ENCODE measurements around the gene TYW1B. TPM values are rescaled to one million over a fixed set of nuclear protein-coding genes. Genes with fewer than 3 reads are reported as not detected.
A peak's percentile ranks its signal among the peaks of the same experiment; 100 is the strongest.
"Not testable (repeated sequence)": the region's sequence is repeated elsewhere in the genome, so short reads cannot be mapped to it uniquely, and the experiment has no call there.

Gene TYW1B
- total RNA-seq, 1 donor from 2014 or later = 1.9 TPM

DNA sequence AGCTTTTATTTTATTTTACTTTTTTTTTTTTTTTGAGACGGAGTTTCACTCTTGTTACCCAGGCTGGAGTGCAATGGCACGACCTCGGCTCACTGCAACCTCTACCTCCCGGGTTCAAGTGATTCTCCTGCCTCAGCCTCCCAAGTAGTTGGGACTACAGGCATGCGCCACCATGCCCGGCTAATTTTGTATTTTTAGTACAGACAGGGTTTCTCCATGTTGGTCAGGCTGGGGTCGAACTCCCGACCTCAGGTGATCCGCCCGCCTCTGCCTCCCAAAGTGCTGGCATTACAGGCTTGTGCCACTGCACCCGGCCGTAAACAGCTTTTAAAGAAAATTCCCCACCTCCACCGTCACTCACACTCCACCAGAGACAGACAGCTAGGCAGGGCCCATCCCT, 19.5 kb downstream of the TYW1B start:
- H3K27ac Mint-ChIP-seq (ENCODE audit: unreplicated experiment); H3K9me3 Mint-ChIP-seq (ENCODE audit: unreplicated experiment); H3K4me3 Mint-ChIP-seq (ENCODE audit: unreplicated experiment); H3K4me1 Mint-ChIP-seq (ENCODE audit: unreplicated experiment); H3K27me3 Mint-ChIP-seq (ENCODE audit: unreplicated experiment); DNase-seq (ENCODE audit: low spot score): not testable (repeated sequence)
- peaks cover 12% of the 10 kb centered on the region for H3K36me3 Mint-ChIP-seq (ENCODE audit: low read depth, unreplicated experiment)

DNA sequence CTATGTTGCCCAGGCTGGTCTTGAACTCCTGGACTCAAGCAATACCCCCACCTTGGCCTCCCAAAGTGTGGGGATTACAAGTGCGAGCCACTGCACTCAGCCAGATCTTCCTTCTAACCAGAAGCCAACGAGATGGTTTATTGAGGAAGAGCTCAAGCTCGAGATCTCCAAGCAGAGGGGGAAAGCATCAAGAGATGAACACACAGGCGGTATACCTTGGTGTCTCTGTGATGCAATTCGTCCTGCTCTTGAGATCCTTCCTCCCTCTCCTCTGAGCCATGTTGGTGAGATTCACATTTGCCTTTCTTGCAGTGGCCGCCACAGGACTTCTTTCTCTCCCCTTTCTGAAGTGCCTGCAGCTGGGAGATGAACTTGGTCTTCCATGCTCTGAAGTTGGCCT, 21.1 kb downstream of the TYW1B start:
- DNase-seq (ENCODE audit: low spot score); H3K4me3 Mint-ChIP-seq (ENCODE audit: unreplicated experiment); H3K4me1 Mint-ChIP-seq (ENCODE audit: unreplicated experiment); H3K9me3 Mint-ChIP-seq (ENCODE audit: unreplicated experiment); H3K27me3 Mint-ChIP-seq (ENCODE audit: unreplicated experiment); H3K27ac Mint-ChIP-seq (ENCODE audit: unreplicated experiment): not testable (repeated sequence)
- peaks cover 14% of the 10 kb centered on the region for H3K36me3 Mint-ChIP-seq (ENCODE audit: low read depth, unreplicated experiment)

DNA sequence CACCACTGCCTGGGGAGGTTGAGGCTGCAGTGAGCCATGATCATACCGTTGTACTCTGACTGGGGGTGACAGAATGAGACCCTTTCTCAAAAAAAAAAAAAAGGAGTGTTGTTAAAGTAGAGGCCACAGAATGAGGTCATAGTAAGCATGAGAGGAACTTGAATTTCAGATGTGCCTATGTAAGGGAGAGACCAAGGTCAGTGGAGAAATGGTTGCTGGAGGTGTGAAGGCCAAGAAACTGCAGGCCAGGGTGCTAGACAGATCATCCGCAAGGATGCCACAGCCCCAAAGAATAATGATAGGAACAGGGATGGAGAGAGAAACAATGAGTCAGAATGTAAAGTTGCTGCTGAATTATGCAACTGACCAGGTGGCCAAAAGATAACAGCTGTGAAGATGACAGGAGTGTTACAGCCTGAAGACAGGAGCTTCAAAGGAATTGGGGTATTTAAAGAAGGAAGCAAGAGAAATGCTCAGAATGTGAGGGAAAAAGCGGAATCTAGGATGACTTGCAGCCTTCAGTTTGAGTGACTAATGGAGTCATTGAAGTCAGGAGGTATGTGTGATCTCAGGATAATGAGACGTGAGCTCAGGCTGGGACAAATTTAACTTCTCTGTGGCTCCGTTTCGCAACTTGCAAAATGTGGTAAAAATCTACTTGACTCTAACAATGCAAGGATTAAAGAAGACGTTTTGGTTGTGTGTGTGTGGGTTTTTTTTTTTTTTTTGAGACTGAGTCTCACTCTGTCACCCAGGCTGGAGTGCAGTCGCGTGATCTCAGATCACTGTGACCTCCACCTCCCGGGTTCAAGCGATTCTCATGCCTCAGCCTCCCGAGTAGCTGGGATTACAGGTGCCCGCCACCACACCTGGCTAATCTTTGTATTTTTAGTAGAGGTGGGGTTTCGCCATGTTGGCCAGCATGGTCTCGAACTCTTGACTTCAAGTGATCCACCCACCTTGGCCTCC, 22.2 kb downstream of the TYW1B start:
- H3K9me3 Mint-ChIP-seq (ENCODE audit: unreplicated experiment) = no peaks in the 10 kb centered on the region
- H3K36me3 Mint-ChIP-seq (ENCODE audit: low read depth, unreplicated experiment) = peaks cover 17% of the 10 kb centered on the region
- no peak overlapping the region for H3K4me3 Mint-ChIP-seq (ENCODE audit: unreplicated experiment)
- DNase-seq (ENCODE audit: low spot score) = no peak
- peak overlapping the region; percentile 48 for H3K27ac Mint-ChIP-seq (ENCODE audit: unreplicated experiment)
- H3K4me1 Mint-ChIP-seq (ENCODE audit: unreplicated experiment) = peaks cover 6% of the 10 kb centered on the region
- TF ChIP-seq, protein P1, sequence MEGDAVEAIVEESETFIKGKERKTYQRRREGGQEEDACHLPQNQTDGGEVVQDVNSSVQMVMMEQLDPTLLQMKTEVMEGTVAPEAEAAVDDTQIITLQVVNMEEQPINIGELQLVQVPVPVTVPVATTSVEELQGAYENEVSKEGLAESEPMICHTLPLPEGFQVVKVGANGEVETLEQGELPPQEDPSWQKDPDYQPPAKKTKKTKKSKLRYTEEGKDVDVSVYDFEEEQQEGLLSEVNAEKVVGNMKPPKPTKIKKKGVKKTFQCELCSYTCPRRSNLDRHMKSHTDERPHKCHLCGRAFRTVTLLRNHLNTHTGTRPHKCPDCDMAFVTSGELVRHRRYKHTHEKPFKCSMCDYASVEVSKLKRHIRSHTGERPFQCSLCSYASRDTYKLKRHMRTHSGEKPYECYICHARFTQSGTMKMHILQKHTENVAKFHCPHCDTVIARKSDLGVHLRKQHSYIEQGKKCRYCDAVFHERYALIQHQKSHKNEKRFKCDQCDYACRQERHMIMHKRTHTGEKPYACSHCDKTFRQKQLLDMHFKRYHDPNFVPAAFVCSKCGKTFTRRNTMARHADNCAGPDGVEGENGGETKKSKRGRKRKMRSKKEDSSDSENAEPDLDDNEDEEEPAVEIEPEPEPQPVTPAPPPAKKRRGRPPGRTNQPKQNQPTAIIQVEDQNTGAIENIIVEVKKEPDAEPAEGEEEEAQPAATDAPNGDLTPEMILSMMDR (IDR thresholded peaks at IDR 0.05; ENCODE audit: unreplicated experiment) = no peak
- H3K27me3 Mint-ChIP-seq (ENCODE audit: unreplicated experiment) = peaks cover 6% of the 10 kb centered on the region

DNA sequence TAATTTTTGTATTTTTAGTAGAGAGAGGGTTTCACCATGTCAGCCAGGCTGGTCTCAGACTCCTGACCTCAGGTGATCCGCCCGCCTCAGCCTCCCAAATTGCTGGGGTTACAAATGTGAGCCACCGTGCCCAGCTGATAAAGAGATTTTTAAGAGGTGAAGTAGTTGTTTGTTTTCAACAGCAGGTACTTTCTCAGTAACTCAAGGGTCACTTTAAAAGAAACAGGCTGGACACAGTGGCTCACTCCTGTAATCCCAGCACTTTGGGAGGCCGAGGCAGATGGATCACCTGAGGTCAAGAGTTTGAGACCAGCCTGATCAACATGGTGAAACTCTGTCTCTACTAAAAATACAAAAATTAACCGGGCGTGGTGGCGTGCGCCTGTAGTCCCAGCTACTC, 24.2 kb downstream of the TYW1B start:
- peaks cover 17% of the 10 kb centered on the region for H3K36me3 Mint-ChIP-seq (ENCODE audit: low read depth, unreplicated experiment)
- H3K27me3 Mint-ChIP-seq (ENCODE audit: unreplicated experiment); H3K9me3 Mint-ChIP-seq (ENCODE audit: unreplicated experiment); H3K4me3 Mint-ChIP-seq (ENCODE audit: unreplicated experiment); H3K4me1 Mint-ChIP-seq (ENCODE audit: unreplicated experiment); DNase-seq (ENCODE audit: low spot score); H3K27ac Mint-ChIP-seq (ENCODE audit: unreplicated experiment): not testable (repeated sequence)

DNA sequence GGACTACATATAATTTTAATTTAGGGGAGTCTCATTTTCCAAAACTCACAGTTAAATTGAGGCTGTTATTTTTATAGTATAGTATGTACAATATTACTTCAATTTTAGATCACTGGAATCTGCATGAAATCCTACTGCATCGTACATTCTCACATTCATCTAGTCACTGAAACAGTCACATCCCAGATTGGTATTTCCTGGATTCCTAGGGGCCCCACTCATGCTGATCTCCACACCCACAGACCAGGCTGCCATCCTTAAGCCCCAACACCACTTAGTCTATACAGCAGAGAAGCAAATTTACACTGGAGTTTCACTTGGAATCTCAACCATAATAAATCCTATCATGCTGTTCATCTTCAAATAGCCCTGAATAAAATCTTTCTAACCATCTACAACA, 26.4 kb downstream of the TYW1B start:
- not testable (repeated sequence) for H3K27ac Mint-ChIP-seq (ENCODE audit: unreplicated experiment); H3K27me3 Mint-ChIP-seq (ENCODE audit: unreplicated experiment); H3K9me3 Mint-ChIP-seq (ENCODE audit: unreplicated experiment); H3K4me1 Mint-ChIP-seq (ENCODE audit: unreplicated experiment); H3K4me3 Mint-ChIP-seq (ENCODE audit: unreplicated experiment); DNase-seq (ENCODE audit: low spot score)
- H3K36me3 Mint-ChIP-seq (ENCODE audit: low read depth, unreplicated experiment) = peaks cover 21% of the 10 kb centered on the region

DNA sequence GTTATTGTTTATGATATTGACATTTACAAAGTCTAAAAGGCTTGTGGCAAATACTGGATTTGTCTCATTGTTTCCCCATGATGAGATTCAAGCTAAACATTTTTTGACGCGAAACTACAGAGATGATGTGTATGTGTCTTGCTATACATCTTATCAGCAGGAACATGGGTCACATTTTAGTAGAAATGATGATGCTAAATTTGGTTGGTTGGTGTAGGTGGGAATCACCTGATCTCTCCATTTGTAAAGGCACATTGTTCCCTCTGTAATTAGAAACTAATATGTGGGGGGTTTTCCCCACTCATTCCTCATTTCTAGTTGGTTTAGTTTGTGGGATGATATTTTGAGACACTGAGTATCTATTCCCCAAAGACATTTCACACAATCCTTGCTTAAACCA, 32.6 kb downstream of the TYW1B start:
- H3K4me1 Mint-ChIP-seq (ENCODE audit: unreplicated experiment); H3K27ac Mint-ChIP-seq (ENCODE audit: unreplicated experiment); H3K9me3 Mint-ChIP-seq (ENCODE audit: unreplicated experiment); H3K27me3 Mint-ChIP-seq (ENCODE audit: unreplicated experiment); H3K4me3 Mint-ChIP-seq (ENCODE audit: unreplicated experiment); DNase-seq (ENCODE audit: low spot score); H3K36me3 Mint-ChIP-seq (ENCODE audit: low read depth, unreplicated experiment): not testable (repeated sequence)

DNA sequence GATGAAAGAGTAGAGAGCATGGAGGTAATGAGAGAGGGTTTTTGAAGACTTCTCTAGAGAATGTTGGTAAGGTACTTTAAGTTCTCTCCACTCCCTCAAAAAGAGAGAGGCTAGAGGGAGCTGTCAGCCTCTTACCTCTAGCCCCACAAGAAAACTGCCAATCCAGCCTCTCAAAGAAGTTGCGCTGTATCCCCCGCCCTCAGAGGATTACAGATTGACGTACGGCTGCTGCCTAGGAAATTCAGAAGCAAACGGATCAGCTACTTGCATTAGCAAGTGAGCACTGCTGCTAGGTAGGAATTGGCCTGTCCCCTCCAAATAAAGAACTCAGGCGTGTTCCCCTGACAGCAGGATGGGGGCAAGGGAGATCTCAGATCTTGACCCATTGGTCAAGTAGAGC, 34.2 kb downstream of the TYW1B start:
- Mint-ChIP-seq H3K4me1 (ENCODE audit: unreplicated experiment) (peaks cover 8% of the 10 kb centered on the region), H3K27ac (ENCODE audit: unreplicated experiment) (no peak overlapping the region), H3K27me3 (ENCODE audit: unreplicated experiment) (peaks cover 2% of the 10 kb centered on the region), H3K36me3 (ENCODE audit: low read depth, unreplicated experiment) (peaks cover 8% of the 10 kb centered on the region), H3K9me3 (ENCODE audit: unreplicated experiment) (no peaks in the 10 kb centered on the region), H3K4me3 (ENCODE audit: unreplicated experiment) (no peak overlapping the region)
- TF ChIP-seq, protein P1 (IDR thresholded peaks at IDR 0.05; ENCODE audit: unreplicated experiment) = no peak
- DNase-seq (ENCODE audit: low spot score) = no peak

DNA sequence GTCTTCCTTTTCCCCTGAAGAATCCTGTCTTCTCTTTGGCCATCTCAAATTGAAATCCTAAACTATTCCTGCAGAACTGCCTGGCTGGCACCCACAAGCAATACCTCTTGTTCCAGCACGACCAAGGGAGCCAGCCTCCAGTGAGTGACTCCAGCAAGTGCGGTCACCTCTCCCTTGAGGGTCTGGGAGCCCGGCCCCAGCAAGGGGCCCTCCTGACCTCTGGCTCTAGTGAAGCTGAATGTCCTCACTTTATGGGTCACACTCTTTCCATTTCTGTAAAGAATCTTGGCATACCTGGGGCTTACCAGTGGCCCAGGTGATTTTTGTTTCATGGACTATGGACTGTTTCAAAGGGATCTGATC, 37.3 kb downstream of the TYW1B start:
- not testable (repeated sequence) for H3K4me3 Mint-ChIP-seq (ENCODE audit: unreplicated experiment); H3K36me3 Mint-ChIP-seq (ENCODE audit: low read depth, unreplicated experiment); H3K27me3 Mint-ChIP-seq (ENCODE audit: unreplicated experiment); H3K4me1 Mint-ChIP-seq (ENCODE audit: unreplicated experiment); DNase-seq (ENCODE audit: low spot score); H3K9me3 Mint-ChIP-seq (ENCODE audit: unreplicated experiment); H3K27ac Mint-ChIP-seq (ENCODE audit: unreplicated experiment)

DNA sequence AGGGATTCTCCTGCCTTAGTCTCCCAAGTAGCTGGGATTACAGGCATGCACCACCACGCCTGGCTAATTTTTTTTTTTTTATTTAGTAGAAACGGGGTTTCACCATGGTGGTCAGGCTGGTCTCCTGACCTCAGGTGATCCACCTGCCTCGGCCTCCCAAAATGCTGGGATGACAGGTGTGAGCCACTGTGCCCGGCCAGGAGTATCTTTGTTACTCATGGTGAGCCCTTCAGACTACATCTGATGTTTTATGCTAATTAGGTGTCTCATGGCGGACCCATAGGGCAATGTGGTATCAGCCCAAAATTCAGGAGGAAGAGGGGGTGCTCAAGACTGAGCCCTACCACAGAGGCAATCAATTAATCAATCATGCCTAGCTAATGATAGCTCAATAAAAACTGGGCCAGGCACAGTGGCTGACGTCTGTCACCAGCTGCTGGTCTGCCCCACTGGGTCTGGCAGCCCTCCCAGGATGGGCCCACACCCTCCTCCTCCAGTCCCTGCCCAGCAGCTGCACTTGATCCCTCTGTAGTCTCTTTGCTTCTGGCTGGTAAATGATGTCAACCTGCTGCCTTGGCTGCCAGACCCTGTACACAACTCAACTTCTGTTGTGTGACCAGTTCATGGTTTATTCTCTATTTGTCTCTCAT, 37.8 kb downstream of the TYW1B start:
- H3K36me3 Mint-ChIP-seq (ENCODE audit: low read depth, unreplicated experiment); H3K27ac Mint-ChIP-seq (ENCODE audit: unreplicated experiment); H3K4me1 Mint-ChIP-seq (ENCODE audit: unreplicated experiment); DNase-seq (ENCODE audit: low spot score); H3K9me3 Mint-ChIP-seq (ENCODE audit: unreplicated experiment); H3K4me3 Mint-ChIP-seq (ENCODE audit: unreplicated experiment); H3K27me3 Mint-ChIP-seq (ENCODE audit: unreplicated experiment): not testable (repeated sequence)
